ENCODE data around the gene WBP2. TPM values are rescaled to one million over a fixed set of nuclear protein-coding genes. Genes with fewer than 3 reads are reported as not detected.

The WBP2 gene
- total and polyA plus RNA-seq, 2 of the 13 experiments (the other 11 are each of a cell fraction or from before 2014, with no cell fraction given) = 29.2 to 29.5 TPM

DNA sequence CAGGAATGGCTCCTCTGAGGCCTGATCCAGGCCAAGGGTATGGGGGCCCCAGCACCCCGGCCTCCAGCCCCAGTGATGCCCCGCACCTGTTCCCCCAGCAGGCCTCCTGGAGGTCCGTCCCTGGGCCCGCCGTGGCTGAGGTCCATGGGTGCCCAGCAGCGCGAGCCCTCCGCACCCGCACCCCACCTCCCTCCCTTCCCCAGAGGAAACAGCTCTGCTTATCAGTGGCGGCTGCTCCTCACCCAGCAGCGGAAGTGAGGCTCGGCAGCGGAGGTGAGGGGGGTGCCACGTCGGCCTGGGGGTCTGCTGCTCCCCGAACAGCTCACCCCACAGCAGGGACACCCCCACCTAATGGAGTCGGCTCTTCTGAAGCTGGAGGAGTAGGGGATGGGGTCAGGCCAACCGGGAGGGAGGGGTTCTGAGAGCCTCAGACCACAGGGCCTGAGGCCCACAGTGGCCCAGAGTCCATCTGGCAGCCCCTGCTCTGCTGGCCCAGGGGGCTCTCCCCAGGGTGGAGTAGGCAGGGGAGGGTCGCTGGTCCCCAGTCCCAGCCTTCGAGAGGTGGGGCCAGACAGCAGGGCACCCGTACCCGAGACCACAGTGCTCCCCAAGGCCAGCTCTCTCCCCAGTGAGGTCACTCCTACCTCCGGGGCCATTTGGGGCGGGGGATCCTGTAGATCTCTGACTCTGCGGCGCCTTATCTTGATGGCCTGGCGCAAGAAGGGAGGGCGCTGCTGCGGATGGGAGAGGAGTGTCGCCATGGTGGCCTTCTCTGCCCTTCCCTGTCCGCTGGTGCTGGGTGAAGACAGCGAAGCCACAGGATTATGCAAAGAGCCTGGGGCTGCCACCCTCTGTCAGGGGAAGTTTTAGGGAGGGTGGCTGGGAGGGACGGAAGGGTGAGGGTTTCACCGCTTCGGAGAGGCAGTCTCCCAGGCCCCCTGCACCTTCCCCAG, 11.3 kb downstream of the WBP2 start, which contains the start of gene UNC13D:
Gene UNC13D, minus strand, starts transcription at position 828 of the 953 bp plus-strand sequence. Its CDS starts 67 bp downstream, at position 761.
- WGBS (ENCODE audit: low lambda C conversion rate) = 21% methylated on average over 19 of the region's 35 CpGs
- Histone ChIP-seq H3K4me2 (ENCODE audit: low read depth, low read length) (peak within 1 kb of the TSS; percentile 96), H3K9me3 (ENCODE audit: low read length) (no peaks in the 10 kb centered on the region), H4K20me1 (ENCODE audit: insufficient read depth, low read length) (0 out of 2 replicates have a peak, but pooled peaks cover 2% of the 10 kb centered on the region), H3K36me3 (replicated peaks in 1 of 2; ENCODE audit: control insufficient read depth in 1 of 2, insufficient read depth in 2 of 2, low read length in 2 of 2) (peaks cover 4 to 11% of the 10 kb centered on the region in 2 experiments; a peak in 4 of 5 replicates), H3K27ac (ENCODE audit: extremely low read length, insufficient read depth, low read length) (peak within 1 kb of the TSS; percentile 79), H3K9ac (ENCODE audit: insufficient read depth, low read depth, low read length) (peak within 1 kb of the TSS; percentile 77), H3K4me1 (ENCODE audit: insufficient read depth, low read length) (peaks cover 60% of the 10 kb centered on the region), H2AFZ (ENCODE audit: low read length) (no peak within 1 kb of the TSS), H3K27me3 (ENCODE audit: control insufficient read depth in 1 of 2, insufficient read depth in 2 of 2, low read length in 2 of 2) (no peaks in the 10 kb centered on the region), H3K4me3 (replicated peaks in 1 of 3; ENCODE audit: insufficient read depth in 1 of 3, low read depth in 2 of 3, low read length in 3 of 3) (peak within 1 kb of the TSS; percentile 66 to 84 (median 66)), H3K79me2 (ENCODE audit: insufficient read depth, low read length) (no peaks in the 10 kb centered on the region)
- CTCF ChIA-PET (ENCODE audit: low intra/inter-chr PET ratio, low total read pairs) = interaction anchor here (3.0 kb wide), 1 partner anchor 17 kb away, joined by 7 read pairs; no protein-coding TSS in a partner anchor
- ATAC-seq = peak; percentile 27
- TSS peak; percentile 36 for BruUV-seq (replicated peaks)
- in situ Hi-C loops (cut with HindIII; ENCODE audit: extremely low pct_ligation_motif_present, low pct_unique_long_range_greater_than_20kb) (no loop called here), intact Hi-C loops (cut with micrococcal nuclease; ENCODE audit: unreplicated experiment) (loop anchor here (2.0 kb wide), 1 partner anchor 65 kb away; a partner anchor contains a TSS)
- POLR2A ChIA-PET = interaction anchor here (1.0 to 7.7 kb wide), 16 partner anchors 10 to 90 kb away, joined by 3 to 229 read pairs (median 13); partner anchors contain the start of genes MRPL38, TRIM47, UNK and WBP2
- DNase-seq (ENCODE audit: low spot score) = peak; percentile 76
- FAIRE-seq = no peak
- TF ChIP-seq NFE2L1 (CRISPR knock-in tag; IDR thresholded peaks at IDR 0.05; ENCODE audit: borderline replicate concordance) = peak; percentile 46; the same call in 1 of the 2 replicates
- TF ChIP-seq HOXD1 (CRISPR knock-in tag; IDR thresholded peaks at IDR 0.05) = peak; percentile 67; the same call in 1 of the 2 replicates
- TF ChIP-seq HNRNPL (IDR thresholded peaks at IDR 0.05; ENCODE audit: low read depth, low read length) = 0 out of 2 replicates have a peak, but pooled peaks have one; percentile 29
- peak; percentile 18; the same call in 1 of the 2 replicates for TF ChIP-seq ZNF124 (CRISPR knock-in tag; IDR thresholded peaks at IDR 0.05)
- TF ChIP-seq, protein P1, sequence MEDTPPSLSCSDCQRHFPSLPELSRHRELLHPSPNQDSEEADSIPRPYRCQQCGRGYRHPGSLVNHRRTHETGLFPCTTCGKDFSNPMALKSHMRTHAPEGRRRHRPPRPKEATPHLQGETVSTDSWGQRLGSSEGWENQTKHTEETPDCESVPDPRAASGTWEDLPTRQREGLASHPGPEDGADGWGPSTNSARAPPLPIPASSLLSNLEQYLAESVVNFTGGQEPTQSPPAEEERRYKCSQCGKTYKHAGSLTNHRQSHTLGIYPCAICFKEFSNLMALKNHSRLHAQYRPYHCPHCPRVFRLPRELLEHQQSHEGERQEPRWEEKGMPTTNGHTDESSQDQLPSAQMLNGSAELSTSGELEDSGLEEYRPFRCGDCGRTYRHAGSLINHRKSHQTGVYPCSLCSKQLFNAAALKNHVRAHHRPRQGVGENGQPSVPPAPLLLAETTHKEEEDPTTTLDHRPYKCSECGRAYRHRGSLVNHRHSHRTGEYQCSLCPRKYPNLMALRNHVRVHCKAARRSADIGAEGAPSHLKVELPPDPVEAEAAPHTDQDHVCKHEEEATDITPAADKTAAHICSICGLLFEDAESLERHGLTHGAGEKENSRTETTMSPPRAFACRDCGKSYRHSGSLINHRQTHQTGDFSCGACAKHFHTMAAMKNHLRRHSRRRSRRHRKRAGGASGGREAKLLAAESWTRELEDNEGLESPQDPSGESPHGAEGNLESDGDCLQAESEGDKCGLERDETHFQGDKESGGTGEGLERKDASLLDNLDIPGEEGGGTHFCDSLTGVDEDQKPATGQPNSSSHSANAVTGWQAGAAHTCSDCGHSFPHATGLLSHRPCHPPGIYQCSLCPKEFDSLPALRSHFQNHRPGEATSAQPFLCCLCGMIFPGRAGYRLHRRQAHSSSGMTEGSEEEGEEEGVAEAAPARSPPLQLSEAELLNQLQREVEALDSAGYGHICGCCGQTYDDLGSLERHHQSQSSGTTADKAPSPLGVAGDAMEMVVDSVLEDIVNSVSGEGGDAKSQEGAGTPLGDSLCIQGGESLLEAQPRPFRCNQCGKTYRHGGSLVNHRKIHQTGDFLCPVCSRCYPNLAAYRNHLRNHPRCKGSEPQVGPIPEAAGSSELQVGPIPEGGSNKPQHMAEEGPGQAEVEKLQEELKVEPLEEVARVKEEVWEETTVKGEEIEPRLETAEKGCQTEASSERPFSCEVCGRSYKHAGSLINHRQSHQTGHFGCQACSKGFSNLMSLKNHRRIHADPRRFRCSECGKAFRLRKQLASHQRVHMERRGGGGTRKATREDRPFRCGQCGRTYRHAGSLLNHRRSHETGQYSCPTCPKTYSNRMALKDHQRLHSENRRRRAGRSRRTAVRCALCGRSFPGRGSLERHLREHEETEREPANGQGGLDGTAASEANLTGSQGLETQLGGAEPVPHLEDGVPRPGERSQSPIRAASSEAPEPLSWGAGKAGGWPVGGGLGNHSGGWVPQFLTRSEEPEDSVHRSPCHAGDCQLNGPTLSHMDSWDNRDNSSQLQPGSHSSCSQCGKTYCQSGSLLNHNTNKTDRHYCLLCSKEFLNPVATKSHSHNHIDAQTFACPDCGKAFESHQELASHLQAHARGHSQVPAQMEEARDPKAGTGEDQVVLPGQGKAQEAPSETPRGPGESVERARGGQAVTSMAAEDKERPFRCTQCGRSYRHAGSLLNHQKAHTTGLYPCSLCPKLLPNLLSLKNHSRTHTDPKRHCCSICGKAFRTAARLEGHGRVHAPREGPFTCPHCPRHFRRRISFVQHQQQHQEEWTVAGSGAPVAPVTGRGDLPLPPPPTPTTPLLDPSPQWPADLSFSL (CRISPR knock-in tag; IDR thresholded peaks at IDR 0.05) = no peak
- TF ChIP-seq ZSCAN21 (CRISPR knock-in tag; IDR thresholded peaks at IDR 0.05; ENCODE audit: borderline replicate concordance) = peak; percentile 25; the same call in 1 of the 2 replicates
- peak; percentile 37; the same call in 1 of the 2 replicates for TF ChIP-seq ZNF777 (CRISPR knock-in tag; IDR thresholded peaks at IDR 0.05)
- TF ChIP-seq, protein P2, sequence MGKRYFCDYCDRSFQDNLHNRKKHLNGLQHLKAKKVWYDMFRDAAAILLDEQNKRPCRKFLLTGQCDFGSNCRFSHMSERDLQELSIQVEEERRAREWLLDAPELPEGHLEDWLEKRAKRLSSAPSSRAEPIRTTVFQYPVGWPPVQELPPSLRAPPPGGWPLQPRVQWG (CRISPR knock-in tag; IDR thresholded peaks at IDR 0.05; ENCODE audit: borderline replicate concordance, low read depth) = no peak
- TF ChIP-seq RNF2 (conservative IDR thresholded peaks at IDR 0.05; ENCODE audit: low read depth) = no peak
- TF ChIP-seq, protein P3, sequence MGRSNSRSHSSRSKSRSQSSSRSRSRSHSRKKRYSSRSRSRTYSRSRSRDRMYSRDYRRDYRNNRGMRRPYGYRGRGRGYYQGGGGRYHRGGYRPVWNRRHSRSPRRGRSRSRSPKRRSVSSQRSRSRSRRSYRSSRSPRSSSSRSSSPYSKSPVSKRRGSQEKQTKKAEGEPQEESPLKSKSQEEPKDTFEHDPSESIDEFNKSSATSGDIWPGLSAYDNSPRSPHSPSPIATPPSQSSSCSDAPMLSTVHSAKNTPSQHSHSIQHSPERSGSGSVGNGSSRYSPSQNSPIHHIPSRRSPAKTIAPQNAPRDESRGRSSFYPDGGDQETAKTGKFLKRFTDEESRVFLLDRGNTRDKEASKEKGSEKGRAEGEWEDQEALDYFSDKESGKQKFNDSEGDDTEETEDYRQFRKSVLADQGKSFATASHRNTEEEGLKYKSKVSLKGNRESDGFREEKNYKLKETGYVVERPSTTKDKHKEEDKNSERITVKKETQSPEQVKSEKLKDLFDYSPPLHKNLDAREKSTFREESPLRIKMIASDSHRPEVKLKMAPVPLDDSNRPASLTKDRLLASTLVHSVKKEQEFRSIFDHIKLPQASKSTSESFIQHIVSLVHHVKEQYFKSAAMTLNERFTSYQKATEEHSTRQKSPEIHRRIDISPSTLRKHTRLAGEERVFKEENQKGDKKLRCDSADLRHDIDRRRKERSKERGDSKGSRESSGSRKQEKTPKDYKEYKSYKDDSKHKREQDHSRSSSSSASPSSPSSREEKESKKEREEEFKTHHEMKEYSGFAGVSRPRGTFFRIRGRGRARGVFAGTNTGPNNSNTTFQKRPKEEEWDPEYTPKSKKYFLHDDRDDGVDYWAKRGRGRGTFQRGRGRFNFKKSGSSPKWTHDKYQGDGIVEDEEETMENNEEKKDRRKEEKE (IDR thresholded peaks at IDR 0.05) = no peak
- TF ChIP-seq ZMAT3 (CRISPR knock-in tag; conservative IDR thresholded peaks at IDR 0.05) = peak; percentile 19; the same call in 1 of the 2 replicates
- TF ChIP-seq ELF3 (CRISPR knock-in tag; IDR thresholded peaks at IDR 0.05) = peak; percentile 30; the same call in 1 of the 2 replicates

Data from HepG2 (cell line).